H1 (cell line): Measurements from ENCODE around the gene DYNLRB1. TPM values are rescaled to one million over a fixed set of nuclear protein-coding genes. Genes with fewer than 3 reads are reported as not detected.

Experiments
- CTCF ChIA-PET: fragments of 300-600 bp; sonication (Branson Sonifier 250); formaldehyde crosslinking; loops from one replicate; lab custom pipeline; 2021; ENCODE audit not compliant: partially characterized antibody; lab: Charles Lee
- POLR2A ChIA-PET: fragments of 300-600 bp; sonication (Branson Sonifier 250); formaldehyde crosslinking; loops from one replicate; lab custom pipeline; 2021; ENCODE audit warnings: inconsistent platforms; ENCODE audit not compliant: partially characterized antibody; lab: Charles Lee
- DNase-seq, 2 experiments: peaks; one replicate each; pipeline versions ENCODE4 v3.0.0 to v3.0.0-alpha.2; 2010 to 2022; ENCODE audit warnings: low spot score in 2 of 2, low read depth in 1 of 2, mixed read lengths in 1 of 2
- FAIRE-seq: peaks from 2 replicates; lab custom pipeline; 2011; peaks lifted over from hg19 to GRCh38; lab: Jason Lieb, UNC
- H2AFZ ChIP-seq: 2 replicates; pipeline ENCODE4 v1.8.1; 2012; ENCODE audit warnings: low read length, inconsistent platforms
- H2AK5ac ChIP-seq: 2 replicates; pipeline ENCODE4 v1.6.1; 2013; ENCODE audit warnings: low read depth, low read length
- H2BK120ac ChIP-seq: replicated peaks from 2 replicates; pipeline ENCODE3; 2013; ENCODE audit warnings: low read depth, low read length, inconsistent platforms
- H2BK12ac ChIP-seq: 2 replicates; pipeline ENCODE4 v1.6.1; 2013; ENCODE audit warnings: low read depth, low read length
- H2BK15ac ChIP-seq: 2 replicates; pipeline ENCODE4 v1.6.1; 2013; ENCODE audit warnings: low read length
- H2BK20ac ChIP-seq: 2 replicates; pipeline ENCODE4 v1.6.1; 2013; ENCODE audit warnings: low read length
- H2BK5ac ChIP-seq: 2 replicates; pipeline ENCODE4 v1.6.1; 2013; ENCODE audit warnings: low read depth, low read length
- H3K14ac ChIP-seq: 2 replicates; pipeline ENCODE4 v1.6.1; 2013; ENCODE audit warnings: inconsistent platforms; ENCODE audit not compliant: insufficient read length
- H3K18ac ChIP-seq: 2 replicates; pipeline ENCODE4 v1.6.1; 2013; ENCODE audit warnings: low read length; ENCODE audit errors: extremely low read depth
- H3K23ac ChIP-seq: 2 replicates; pipeline ENCODE4 v1.6.1; 2013; ENCODE audit warnings: inconsistent platforms; ENCODE audit not compliant: insufficient read length
- H3K23me2 ChIP-seq: 2 replicates; pipeline ENCODE4 v1.6.1; 2013; ENCODE audit warnings: low read depth, low read length
- H3K27ac ChIP-seq: 2 replicates; pipeline ENCODE4 v1.6.1; 2011; ENCODE audit warnings: low read depth, low read length, inconsistent platforms
- H3K27me3 ChIP-seq, 4 experiments: replicated peaks in 1 of 4; 1 replicate in 1 of 4; 2 replicates in 3 of 4; pipeline versions ENCODE4 v1.6.1 to v1.8.1; 2011 to 2013; ENCODE audit warnings: low read length in 3 of 4, mild to moderate bottlenecking in 3 of 4, inconsistent platforms in 2 of 4, mixed read lengths in 2 of 4, moderate library complexity in 1 of 4; ENCODE audit not compliant: control insufficient read depth in 3 of 4, insufficient read depth in 3 of 4; ENCODE audit errors: extremely low read depth in 1 of 4
- H3K36me3 ChIP-seq, 4 experiments: 2 replicates each; pipeline versions ENCODE4 v1.6.1 to v1.8.1; 2011 to 2013; ENCODE audit warnings: mild to moderate bottlenecking in 4 of 4, low read length in 3 of 4, moderate library complexity in 2 of 4, control low read depth in 1 of 4, inconsistent platforms in 1 of 4; ENCODE audit not compliant: insufficient read depth in 4 of 4, control insufficient read depth in 2 of 4
- H3K4ac ChIP-seq: replicated peaks from 2 replicates; pipeline ENCODE3; 2013; ENCODE audit warnings: low read length, low read depth, mixed read lengths, inconsistent platforms; ENCODE audit not compliant: insufficient read length
- H3K4me1 ChIP-seq, 4 experiments: replicated peaks in 1 of 4; 1 replicate in 1 of 4; 2 replicates in 3 of 4; pipeline versions ENCODE4 v1.6.1 to v1.8.1; 2011 to 2013; ENCODE audit warnings: low read length in 3 of 4, inconsistent platforms in 2 of 4, mixed read lengths in 1 of 4; ENCODE audit not compliant: insufficient read depth in 4 of 4, control insufficient read depth in 3 of 4
- H3K4me2 ChIP-seq, 2 experiments: 2 replicates each; pipeline versions ENCODE4 v1.6.1 to v1.8.1; 2011 to 2013; ENCODE audit warnings: low read depth in 2 of 2, low read length in 2 of 2, control low read depth in 1 of 2, inconsistent platforms in 1 of 2, mild to moderate bottlenecking in 1 of 2; ENCODE audit not compliant: insufficient read depth in 1 of 2
- H3K4me3 ChIP-seq, 4 experiments: fragments of 200-600, 300-600 bp in 1 of 4; sonication (generic), shearing (Covaris generic), sonication (Bioruptor Twin) in 1 of 4; 2 replicates each; pipeline versions ENCODE4 v1.5.1 to v1.8.1; 2011 to 2016; ENCODE audit warnings: low read length in 4 of 4, low read depth in 3 of 4, control low read depth in 2 of 4, inconsistent platforms in 2 of 4, mild to moderate bottlenecking in 2 of 4, mixed read lengths in 1 of 4, moderate library complexity in 1 of 4; ENCODE audit not compliant: insufficient read depth in 2 of 4; ENCODE audit errors: extremely low read depth in 1 of 4
- H3K56ac ChIP-seq: replicated peaks from 2 replicates; pipeline ENCODE3; 2013; ENCODE audit warnings: low read depth, mild to moderate bottlenecking, mixed read lengths, low read length, inconsistent platforms; ENCODE audit not compliant: insufficient read length
- H3K79me1 ChIP-seq: 2 replicates; pipeline ENCODE4 v1.6.1; 2013; ENCODE audit warnings: low read depth, low read length, control low read depth
- H3K79me2 ChIP-seq, 2 experiments: 2 replicates each; pipeline versions ENCODE4 v1.6.1 to v1.8.1; 2012 to 2013; ENCODE audit warnings: low read length in 2 of 2, mild to moderate bottlenecking in 2 of 2, inconsistent platforms in 1 of 2; ENCODE audit not compliant: insufficient read depth in 2 of 2, control insufficient read depth in 1 of 2
- H3K9ac ChIP-seq, 4 experiments: replicated peaks in 1 of 4; 1 replicate in 1 of 4; 2 replicates in 3 of 4; pipeline versions ENCODE4 v1.6.1 to v1.8.1; 2011 to 2013; ENCODE audit warnings: low read depth in 3 of 4, low read length in 3 of 4, control low read depth in 2 of 4, mild to moderate bottlenecking in 2 of 4, moderate library complexity in 2 of 4, inconsistent platforms in 1 of 4; ENCODE audit errors: extremely low read depth in 1 of 4
- H3K9me3 ChIP-seq, 2 experiments: 2 replicates each; pipeline versions ENCODE4 v1.6.1 to v1.8.1; 2012 to 2013; ENCODE audit warnings: mild to moderate bottlenecking in 2 of 2, moderate library complexity in 2 of 2, control low read depth in 1 of 2, inconsistent platforms in 1 of 2, low read depth in 1 of 2, low read length in 1 of 2, mixed read lengths in 1 of 2; ENCODE audit not compliant: insufficient read depth in 2 of 2
- H4K20me1 ChIP-seq, 2 experiments: replicated peaks in 1 of 2; 2 replicates each; pipeline versions ENCODE3 to v1.8.1; 2011 to 2013; ENCODE audit warnings: inconsistent platforms in 2 of 2, low read length in 2 of 2, mild to moderate bottlenecking in 1 of 2; ENCODE audit not compliant: insufficient read depth in 2 of 2, control insufficient read depth in 1 of 2
- H4K5ac ChIP-seq: 2 replicates; pipeline ENCODE4 v1.6.1; 2013; ENCODE audit warnings: low read length, low read depth, mixed read lengths, inconsistent platforms; ENCODE audit not compliant: insufficient read length
- H4K8ac ChIP-seq: 2 replicates; pipeline ENCODE4 v1.8.0; 2013; ENCODE audit warnings: mild to moderate bottlenecking, moderate library complexity, low read length, inconsistent platforms; ENCODE audit not compliant: insufficient read depth; ENCODE audit errors: extremely low read depth
- H4K91ac ChIP-seq: replicated peaks from 2 replicates; pipeline ENCODE3; 2013; ENCODE audit warnings: low read length, mixed read lengths, inconsistent platforms; ENCODE audit not compliant: insufficient read length
- WGBS, 2 experiments: shearing (Covaris generic) in 1 of 2; methylation state at CpG; one replicate each; pipeline versions ENCODE4 v1.1.6 to v1.1.7; 2013 to 2015; ENCODE audit warnings: low lambda C conversion rate in 2 of 2, mixed read lengths in 2 of 2, inconsistent platforms in 1 of 2, low coverage in 1 of 2, missing lambda C conversion rate in 1 of 2; ENCODE audit not compliant: insufficient replicate concordance in 2 of 2, insufficient coverage in 1 of 2, insufficient read length in 1 of 2; ENCODE audit errors: extremely low coverage in 1 of 2, missing lambda C conversion rate in 1 of 2; 5-methylcytosine and 5-hydroxymethylcytosine counted together
- polyA plus RNA-seq, 7 experiments: library from polyadenylated mRNA; depleted of rRNA in 3 of 7; stranded (reverse) in 5 of 7; unstranded in 2 of 7; fragments of >200 nt in 5 of 7; fragments of 200-250 nt in 2 of 7; gene quantifications; 1 replicate in 5 of 7; 2 replicates in 1 of 7; 4 replicates in 1 of 7; pipeline versions ENCODE4 v1.2.1 to v1.2.3, GENCODE V29; 2011 to 2013; ENCODE audit warnings: missing spikeins in 2 of 7, mixed read lengths in 2 of 7
- total RNA-seq: library from RNA; stranded (reverse); fragmentation: NEBNext Ultra II Directional; extraction: Animal tissue kit (Norgen Biotek cat#: 25700); gene quantifications from 2 replicates; pipeline ENCODE4 v1.2.1, GENCODE V29; 2021

DYNLRB1 gene
- total and polyA plus RNA-seq, 2 of the 8 experiments (the other 6 are each of a cell fraction or from before 2014, with no cell fraction given) = 109 to 214 TPM

- H2BK15ac ChIP-seq = no peak overlapping the region
- H4K5ac ChIP-seq = no peak overlapping the region
- H2BK20ac ChIP-seq = no peak overlapping the region
- H2AFZ ChIP-seq = no peak overlapping the region
- WGBS, 2 experiments = 81% methylated on average over 38 of the region's 38 CpGs; no CpG with 5 or more reads in 1 of the 2 experiments
- H2BK120ac ChIP-seq = no peak overlapping the region
- H3K79me1 ChIP-seq = no peaks in the 10 kb centered on the region
- no peaks in the 10 kb centered on the region for H3K23me2 ChIP-seq
- ChIA-PET CTCF (interaction anchor here (1.4 to 1.9 kb wide), 2 partner anchors 36 to 163 kb away, joined by 3 to 12 read pairs; no protein-coding TSS in a partner anchor), POLR2A (interaction anchor here (0.6 to 0.9 kb wide), 2 partner anchors 13 to 228 kb away, joined by 3 to 4 read pairs; no protein-coding TSS in a partner anchor)
- no peak overlapping the region for H3K56ac ChIP-seq
- no peak overlapping the region for H3K4me3 ChIP-seq
- H3K79me2 ChIP-seq = no peaks in the 10 kb centered on the region
- no peak overlapping the region for H3K27ac ChIP-seq
- no peak overlapping the region for H3K23ac ChIP-seq
- peaks cover 0 to 55% (median 22%) of the 10 kb centered on the region in 4 experiments; a peak in 5 of 8 replicates for H3K36me3 ChIP-seq
- H4K91ac ChIP-seq = no peak overlapping the region
- DNase-seq = no peak
- H3K9me3 ChIP-seq = peaks cover 0 to 7% of the 10 kb centered on the region in 2 experiments; a peak in 1 of 4 replicates
- H3K9ac ChIP-seq = no peak overlapping the region
- no peak overlapping the region for H2AK5ac ChIP-seq
- H3K4me2 ChIP-seq = no peak overlapping the region
- H2BK5ac ChIP-seq = no peak overlapping the region
- no peak overlapping the region for H3K14ac ChIP-seq
- no peak overlapping the region for H4K8ac ChIP-seq
- FAIRE-seq = no peak
- H3K4ac ChIP-seq = no peak overlapping the region
- H3K4me1 ChIP-seq = no peaks in the 10 kb centered on the region
- no peak overlapping the region for H2BK12ac ChIP-seq
- H4K20me1 ChIP-seq = peaks cover 0 to 3% of the 10 kb centered on the region in 2 experiments
- H3K18ac ChIP-seq = no peak overlapping the region
- no peaks in the 10 kb centered on the region for H3K27me3 ChIP-seq
Measured at GRCh38 chr20:34475979-34476736, 40.1 kb upstream of the DYNLRB1 start.
